ENCODE data around the gene SAT2. TPM values are rescaled to one million over a fixed set of nuclear protein-coding genes. Genes with fewer than 3 reads are reported as not detected.

Gene SAT2
- total RNA-seq, 4 donors from 2014 or later: 18.5 to 74.8 (median 46.0) TPM

DNA sequence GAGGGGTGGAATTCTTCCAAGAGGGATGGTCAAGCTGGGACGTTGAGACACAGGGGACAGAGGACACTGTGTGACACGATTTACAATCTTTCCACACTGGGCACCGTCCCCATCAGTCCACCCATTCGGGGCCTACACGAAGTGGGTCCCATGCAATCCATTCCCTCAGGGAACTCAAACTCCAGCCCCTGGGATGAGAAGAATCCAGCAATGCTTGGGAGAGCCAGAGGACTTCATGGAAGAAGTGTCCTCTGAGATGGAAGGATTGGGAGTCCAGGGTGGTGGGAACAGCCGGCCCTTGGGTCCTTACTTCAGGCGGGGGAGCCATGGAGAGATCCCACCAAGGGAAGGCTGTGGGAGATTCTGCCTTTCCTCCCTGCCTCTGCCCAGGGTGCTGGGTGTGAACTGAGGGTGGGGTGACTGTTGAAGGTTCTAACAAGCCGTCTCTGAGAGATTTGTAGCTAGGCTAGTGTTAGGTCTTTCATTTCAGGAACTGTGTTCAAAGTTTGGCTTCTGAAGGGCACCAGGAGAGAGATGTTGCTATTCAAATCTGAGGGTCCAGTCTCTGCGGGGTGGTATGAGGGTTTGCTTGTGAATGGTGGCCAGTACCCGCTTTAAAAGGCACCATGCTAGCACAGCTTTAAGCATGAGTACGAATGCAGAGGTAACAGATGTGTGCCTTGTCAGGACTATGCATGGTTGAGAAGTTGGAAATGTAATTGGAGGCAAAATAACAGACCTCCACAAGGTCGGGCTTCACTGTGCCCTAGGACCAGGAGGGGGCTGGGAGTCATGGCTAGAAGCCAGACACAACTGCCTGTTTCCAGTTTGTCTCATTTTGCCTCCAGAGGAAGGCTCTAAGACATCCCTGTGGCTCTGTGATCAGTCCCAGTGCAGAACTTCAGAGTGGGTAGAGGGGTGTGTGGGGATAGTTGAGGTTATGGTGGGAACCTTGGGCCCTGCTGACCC lies 25.1 kb upstream of the SAT2 start:
- Histone ChIP-seq H3K9me3 (no peaks in the 10 kb centered on the region), H3K36me3 (no peaks in the 10 kb centered on the region), H3K4me3 (no peak overlapping the region), H3K27me3 (no peaks in the 10 kb centered on the region), H3K4me1 (peaks cover 0 to 4% of the 10 kb centered on the region in 2 donors), H3K27ac (peak overlapping the region; percentile 56 to 81)
- TF ChIP-seq POLR2A (IDR thresholded peaks at IDR 0.05): no peak
- TF ChIP-seq, protein P1, sequence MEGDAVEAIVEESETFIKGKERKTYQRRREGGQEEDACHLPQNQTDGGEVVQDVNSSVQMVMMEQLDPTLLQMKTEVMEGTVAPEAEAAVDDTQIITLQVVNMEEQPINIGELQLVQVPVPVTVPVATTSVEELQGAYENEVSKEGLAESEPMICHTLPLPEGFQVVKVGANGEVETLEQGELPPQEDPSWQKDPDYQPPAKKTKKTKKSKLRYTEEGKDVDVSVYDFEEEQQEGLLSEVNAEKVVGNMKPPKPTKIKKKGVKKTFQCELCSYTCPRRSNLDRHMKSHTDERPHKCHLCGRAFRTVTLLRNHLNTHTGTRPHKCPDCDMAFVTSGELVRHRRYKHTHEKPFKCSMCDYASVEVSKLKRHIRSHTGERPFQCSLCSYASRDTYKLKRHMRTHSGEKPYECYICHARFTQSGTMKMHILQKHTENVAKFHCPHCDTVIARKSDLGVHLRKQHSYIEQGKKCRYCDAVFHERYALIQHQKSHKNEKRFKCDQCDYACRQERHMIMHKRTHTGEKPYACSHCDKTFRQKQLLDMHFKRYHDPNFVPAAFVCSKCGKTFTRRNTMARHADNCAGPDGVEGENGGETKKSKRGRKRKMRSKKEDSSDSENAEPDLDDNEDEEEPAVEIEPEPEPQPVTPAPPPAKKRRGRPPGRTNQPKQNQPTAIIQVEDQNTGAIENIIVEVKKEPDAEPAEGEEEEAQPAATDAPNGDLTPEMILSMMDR (IDR thresholded peaks at IDR 0.05): no peak
- intact Hi-C loops (cut with DNase I; ENCODE audit: low total_unique reads): no loop called here
- DNase-seq: no peak

GRCh38 chr17:7651665-7652387 lies 24.2 kb upstream of the SAT2 start:
- TF ChIP-seq POLR2A (IDR thresholded peaks at IDR 0.05): peak in 1 of 2 donors; percentile 6
- TF ChIP-seq, protein P1 (IDR thresholded peaks at IDR 0.05): no peak
- no peaks in the 10 kb centered on the region for H3K4me1 ChIP-seq
- peak; percentile 22 to 45 for DNase-seq
- no peaks in the 10 kb centered on the region for H3K36me3 ChIP-seq
- no peaks in the 10 kb centered on the region for H3K9me3 ChIP-seq
- peak overlapping the region; percentile 44 to 55 for H3K4me3 ChIP-seq
- peak overlapping the region; percentile 56 to 81 for H3K27ac ChIP-seq
- intact Hi-C loops (cut with DNase I; ENCODE audit: low total_unique reads): no loop called here
- no peaks in the 10 kb centered on the region for H3K27me3 ChIP-seq

DNA sequence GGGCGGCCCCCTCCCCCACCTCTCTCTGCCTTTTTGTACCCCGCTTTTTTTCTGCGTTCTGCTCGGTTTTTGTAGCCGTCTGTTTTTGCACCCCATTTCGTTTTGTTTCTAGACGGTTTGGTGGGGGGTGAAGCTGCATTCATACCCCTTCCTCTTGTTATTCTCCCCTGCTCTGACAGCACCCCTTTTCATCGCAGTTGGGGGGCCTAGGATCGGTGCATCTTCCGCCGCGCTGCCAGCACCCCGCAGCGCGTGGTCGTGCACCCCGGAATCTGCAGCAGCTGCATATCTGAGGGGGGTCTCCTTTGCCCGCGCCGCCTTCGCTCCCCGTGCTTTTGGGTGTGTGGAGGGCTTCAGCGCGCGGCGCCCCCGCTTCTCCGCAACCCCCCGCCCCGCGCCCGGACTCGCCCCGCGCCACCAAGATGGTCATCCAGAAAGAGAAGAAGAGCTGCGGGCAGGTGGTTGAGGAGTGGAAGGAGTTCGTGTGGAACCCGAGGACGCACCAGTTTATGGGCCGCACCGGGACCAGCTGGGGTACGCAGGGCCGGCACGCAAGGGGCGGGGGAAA lies 23.6 kb upstream of the SAT2 start:
- intact Hi-C loops (cut with DNase I; ENCODE audit: low total_unique reads): no loop called here
- Histone ChIP-seq H3K27ac (peak overlapping the region; percentile 56 to 81), H3K36me3 (no peaks in the 10 kb centered on the region)

GRCh38 chr17:7650509-7651096 lies 23.0 kb upstream of the SAT2 start, which contains the start of gene ATP1B2:
Gene ATP1B2 (plus strand): TSS chr17:7650926. CDS start chr17:7651519, 593 bp downstream.
- Histone ChIP-seq H3K27ac (peak within 1 kb of the TSS; percentile 56 to 81), H3K9me3 (no peaks in the 10 kb centered on the region), H3K4me3 (peak within 1 kb of the TSS; percentile 44 to 55), H3K27me3 (no peaks in the 10 kb centered on the region), H3K36me3 (no peaks in the 10 kb centered on the region), H3K4me1 (no peaks in the 10 kb centered on the region)
- DNase-seq: peak; percentile 72 to 83
- intact Hi-C loops (cut with DNase I; ENCODE audit: low total_unique reads): no loop called here
- TF ChIP-seq, protein P1 (IDR thresholded peaks at IDR 0.05): no peak
- no peak for TF ChIP-seq POLR2A (IDR thresholded peaks at IDR 0.05)

More for the DNA sequence above, 23.6 kb upstream of the SAT2 start:
- TF ChIP-seq POLR2A (IDR thresholded peaks at IDR 0.05): no peak
- TF ChIP-seq, protein P1 (IDR thresholded peaks at IDR 0.05): no peak
- DNase-seq: no peak
- no peaks in the 10 kb centered on the region for H3K27me3 ChIP-seq
- H3K4me3 ChIP-seq: peak overlapping the region; percentile 44 to 55
- no peaks in the 10 kb centered on the region for H3K9me3 ChIP-seq
- H3K4me1 ChIP-seq: no peaks in the 10 kb centered on the region

Data from uterus (tissue), 4 donors.